DMS114 treated with DMSO at 0.1 percent for 48 hours (cell line): ENCODE measurements around the gene SNAPC1.

Source experiments
- DNase-seq: peaks from one replicate; lab custom pipeline; 2025; ENCODE audit not compliant: unreplicated experiment; lab: John Stamatoyannopoulos, UW

The SNAPC1 gene

DNA sequence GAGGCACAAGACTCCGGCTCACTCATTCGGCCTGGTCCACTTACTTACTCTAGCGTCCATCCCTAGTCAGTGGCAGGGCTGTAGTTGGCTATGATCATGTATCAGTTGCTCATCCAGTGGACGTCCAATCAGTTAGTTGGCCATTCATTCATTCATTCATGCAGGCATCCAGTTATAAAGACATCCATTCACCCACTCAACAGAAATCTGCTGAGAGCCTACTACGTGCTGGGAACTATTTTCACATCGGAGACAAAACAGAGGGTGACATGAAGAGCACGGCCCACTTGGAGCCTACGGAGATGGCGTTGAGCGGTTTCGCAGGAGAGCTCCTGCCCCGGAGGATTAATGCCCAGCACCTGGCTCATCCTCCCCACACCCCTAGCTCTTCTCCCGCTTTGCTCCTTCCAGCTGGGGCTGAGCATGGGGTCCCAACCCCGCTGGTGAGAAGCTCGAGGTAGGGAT is 49.7 kb downstream of the SNAPC1 start:
- no peak for DNase-seq

DNA sequence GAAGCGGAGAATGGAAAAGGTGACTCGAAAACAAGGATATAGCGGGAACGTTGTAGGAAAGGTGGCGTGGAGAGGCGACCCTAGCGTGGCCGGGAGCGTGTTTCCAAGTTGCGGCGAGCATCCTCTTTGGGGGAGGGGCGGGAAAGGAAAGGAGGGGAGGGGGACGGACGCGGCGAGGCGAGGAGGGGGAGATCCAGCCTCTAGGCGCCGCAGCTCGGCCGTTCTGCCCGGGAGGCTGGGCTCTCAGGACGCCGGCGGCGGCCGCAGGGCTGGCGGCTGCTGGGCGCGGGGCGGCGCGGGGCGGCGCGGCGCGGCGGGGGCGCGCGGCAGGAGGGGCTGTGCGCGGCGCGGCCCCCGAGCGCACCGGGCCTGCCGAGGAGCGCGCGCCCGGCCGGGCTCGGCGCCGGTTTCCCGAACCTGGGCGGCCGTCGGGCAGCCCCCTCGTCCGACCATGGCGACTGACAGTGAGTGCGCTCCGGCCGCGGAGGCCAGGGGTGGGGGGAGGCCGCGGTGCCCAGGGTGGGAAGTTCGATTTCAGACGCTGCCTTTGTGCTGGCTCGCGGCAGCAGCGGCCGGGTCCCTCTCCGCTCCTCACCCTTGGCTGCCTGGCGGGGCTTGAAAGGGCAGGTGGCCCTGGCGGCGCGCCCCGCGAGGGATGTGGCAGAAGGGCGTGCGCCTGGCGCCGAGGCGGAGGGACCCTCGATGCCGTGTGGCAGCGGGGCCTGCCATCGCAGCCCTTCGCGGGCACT is 50.3 kb downstream of the SNAPC1 start, which contains the start of gene SYT16:
SYT16 (plus strand) TSS at position 357 of the 749 bp plus-strand sequence.
- no peak for DNase-seq

DNA sequence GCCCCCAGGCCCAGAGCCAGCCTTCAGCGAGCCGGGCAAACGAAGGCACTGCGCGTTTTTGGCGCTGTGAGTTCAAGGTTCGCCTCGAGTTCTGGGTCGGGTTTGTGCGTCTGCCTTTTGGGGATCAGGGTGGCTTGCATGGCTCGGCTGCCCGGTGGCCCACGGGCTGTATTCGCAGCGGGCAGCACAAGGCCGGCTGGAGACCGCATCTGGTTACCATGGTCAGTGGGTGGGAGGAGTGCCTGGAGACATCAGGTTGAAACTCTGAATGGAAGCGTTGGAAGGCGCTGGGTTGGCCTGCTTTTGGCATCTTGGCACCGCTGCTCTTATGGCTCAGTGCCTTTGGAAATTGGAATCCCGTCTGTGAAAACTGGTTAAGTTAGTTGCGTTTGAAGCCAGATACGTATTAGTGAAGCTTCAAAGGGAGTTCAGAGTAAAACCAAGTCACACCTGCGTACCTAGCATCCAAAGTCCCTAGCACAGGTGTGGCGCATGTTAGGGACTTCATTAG is 50.9 kb downstream of the SNAPC1 start:
- no peak for DNase-seq

DNA sequence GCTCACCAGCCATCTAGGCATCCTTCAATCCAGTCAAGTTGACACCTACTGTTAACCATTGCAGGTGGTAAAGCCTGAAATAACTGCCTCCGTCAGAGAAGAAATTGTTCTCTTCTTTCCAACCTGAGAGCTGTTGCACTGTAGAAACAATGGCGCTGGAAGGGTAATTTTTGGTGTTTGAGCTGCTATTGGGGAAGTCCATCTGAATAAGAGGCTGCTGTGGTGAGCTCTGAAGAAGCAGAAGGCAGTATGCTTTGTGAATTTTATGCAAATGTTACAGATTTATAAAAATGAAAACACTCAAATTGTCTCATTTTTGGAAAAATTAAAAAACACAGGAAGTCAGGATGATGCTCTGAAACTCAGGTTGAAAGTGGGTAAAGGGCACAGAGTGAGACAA is 60.2 kb downstream of the SNAPC1 start:
- no peak for DNase-seq

DNA sequence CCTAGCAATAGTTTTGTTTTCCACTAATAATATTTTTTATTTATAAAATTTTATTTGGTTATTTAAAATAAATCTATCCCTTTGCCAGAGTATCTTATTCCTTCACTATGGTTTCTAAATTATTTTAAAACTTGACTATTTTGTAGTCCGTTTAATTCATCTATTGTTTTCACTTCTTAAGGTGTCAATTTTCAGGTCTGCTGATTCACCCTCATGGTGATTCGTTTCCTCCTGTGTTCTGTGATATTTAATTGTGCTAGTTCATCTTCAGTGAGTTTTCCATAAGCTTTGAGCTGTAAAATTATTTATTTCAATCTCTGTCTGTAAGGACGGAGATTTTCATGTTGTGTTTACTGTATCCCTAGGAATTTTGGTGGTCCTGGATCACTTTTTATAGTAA is 70.6 kb downstream of the SNAPC1 start:
- no peak for DNase-seq

DNA sequence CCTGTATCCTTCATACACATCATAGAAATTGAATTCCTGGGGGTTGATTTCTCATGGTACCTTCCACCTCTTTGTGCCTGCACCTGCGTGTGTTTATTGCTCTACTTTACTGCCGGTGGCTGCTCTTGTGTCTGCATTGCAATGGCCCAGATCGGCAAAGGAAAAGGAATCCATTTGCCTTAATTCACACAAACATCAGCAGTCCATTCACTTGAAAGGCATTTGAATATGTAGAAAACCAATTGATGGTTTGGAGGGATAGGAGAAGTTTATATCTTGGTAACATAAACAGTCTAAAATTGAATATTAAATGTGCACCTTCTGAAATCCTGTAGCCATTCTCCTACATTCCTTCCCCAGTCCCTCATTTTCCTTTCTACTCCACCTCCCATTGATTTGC is 74.0 kb downstream of the SNAPC1 start:
- DNase-seq = no peak

DNA sequence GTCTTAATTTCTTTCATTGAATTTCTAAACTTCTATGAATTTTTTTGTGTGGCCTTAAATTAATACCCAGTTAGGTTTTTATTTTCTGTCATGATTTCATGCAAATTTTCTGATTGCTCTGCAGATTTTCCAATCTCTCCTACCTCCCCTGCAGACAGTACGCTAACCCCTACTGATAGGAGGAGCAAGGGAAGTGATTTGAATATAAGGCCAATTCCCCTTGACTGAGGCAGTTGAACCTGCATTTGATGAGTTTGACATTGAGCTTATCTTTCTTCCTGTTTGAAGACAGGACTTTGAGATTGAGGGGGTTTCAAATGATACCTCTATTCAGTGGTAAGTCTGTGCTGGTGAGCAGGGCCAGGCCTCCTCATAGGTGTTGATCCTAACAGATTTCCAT is 74.6 kb downstream of the SNAPC1 start:
- DNase-seq = no peak

DNA sequence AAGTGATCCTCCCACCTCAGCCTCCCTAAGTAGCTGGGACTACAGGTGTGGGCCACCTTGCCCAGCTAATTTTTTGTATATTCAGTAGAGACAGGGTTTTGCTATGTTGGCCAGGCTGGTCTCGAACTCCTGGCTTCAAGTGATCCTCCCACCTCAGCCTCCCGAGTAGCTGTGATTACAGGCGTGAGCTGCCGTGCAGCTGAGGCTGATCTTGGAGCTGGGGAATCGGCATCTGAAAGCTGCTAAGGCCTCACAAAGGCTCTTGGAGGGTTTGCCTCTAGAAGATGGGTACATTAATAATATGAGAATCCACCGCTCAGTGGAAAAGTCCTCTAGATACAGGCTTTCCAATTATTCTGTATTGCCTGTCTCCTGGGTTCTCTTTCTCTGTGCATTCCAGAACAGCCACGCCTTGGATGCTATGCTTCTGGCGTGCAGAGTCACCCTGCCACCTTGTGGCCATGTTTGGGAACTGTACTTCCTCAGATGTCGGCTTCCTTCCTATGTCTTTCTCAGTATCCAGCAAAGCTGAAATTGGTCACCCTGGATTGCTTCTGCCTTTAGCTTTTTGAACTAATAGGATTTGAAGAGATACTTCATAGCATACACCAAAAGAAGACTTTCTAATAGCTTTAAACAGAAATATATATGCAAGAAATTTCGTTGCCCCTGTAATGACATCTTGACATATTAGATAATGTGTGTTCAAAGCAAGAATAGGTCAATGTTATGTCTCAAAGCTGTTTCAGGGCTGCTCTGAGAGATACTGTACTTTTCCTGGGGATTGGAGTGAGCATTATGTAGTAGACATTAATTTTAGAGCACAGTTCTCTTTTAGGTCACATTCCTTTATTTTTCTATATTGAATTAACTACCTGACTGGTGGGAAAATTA is 75.4 kb downstream of the SNAPC1 start:
- DNase-seq = peak; percentile 38

DNA sequence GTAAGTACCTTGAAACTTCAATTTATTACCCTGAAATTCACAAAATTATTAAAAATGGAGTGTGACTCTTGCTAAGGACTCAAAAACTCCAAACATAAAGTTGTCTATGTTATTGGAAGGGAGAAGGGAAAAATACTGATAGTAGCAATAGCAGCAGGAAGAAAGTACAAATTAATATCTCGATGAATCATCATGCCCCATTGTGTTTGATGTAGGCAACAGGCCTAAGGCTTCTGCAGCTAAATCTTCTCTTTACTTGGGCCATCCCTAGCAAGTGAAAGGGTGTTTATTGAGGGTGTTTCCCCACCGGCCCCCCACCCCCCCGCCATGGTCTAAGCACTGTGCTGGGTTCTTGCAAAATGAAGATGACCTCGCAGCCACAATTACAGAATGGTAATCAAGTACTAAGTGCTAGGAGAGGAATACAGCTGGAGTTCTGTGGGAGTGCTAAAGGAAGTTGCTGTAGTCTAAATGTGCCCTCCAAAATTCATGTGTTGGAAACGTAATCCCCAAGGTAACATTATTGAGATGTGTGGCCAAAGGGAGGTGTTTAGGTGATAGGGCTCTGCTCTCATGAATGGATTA is 76.5 kb downstream of the SNAPC1 start:
- no peak for DNase-seq

DNA sequence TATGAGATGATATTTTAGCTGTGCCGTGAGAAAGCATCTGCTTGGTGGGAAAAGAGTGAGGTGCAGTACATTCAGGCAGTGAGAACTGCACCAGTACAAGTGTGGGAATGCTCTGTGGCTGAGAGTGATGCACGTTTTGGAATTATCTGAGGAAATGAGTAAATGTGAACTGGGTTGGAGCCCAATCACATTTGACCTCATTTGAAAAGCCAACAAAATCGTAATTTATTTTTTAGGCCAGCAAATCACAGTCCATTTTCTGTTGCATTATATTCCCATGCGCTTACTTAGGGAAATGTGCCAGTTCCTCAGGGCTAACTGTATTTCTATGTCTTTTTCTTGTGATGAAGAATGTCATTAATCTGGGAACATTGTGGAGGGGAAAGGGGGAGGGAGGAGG is 77.3 kb downstream of the SNAPC1 start:
- DNase-seq = no peak

DNA sequence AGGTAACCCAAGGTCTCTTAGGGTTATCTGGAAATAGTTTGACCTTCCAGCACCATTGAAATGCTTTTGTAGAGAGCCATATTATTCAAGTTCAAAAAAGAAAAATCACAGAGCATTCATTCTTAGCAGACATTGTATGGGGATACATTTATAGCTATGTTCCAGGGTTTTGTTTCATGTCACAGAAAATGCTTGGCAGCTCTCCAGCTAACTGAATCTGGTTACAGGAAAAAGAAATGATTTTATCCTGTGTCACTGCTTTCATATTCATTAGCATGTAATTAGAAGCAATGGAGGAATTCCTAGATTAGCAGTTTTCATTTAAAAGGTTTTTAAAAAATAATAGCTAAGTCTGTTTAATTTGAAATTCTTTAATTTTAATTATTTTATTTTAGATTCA is 78.9 kb downstream of the SNAPC1 start:
- DNase-seq = no peak
